Measurements from ENCODE around the gene USP25.

GRCh38 chr21:15820852-15821379 lies 91.1 kb downstream of the USP25 start:
- TF ChIP-seq TCF12 (IDR thresholded peaks at IDR 0.05; ENCODE audit: low read depth) (no peak), FOXM1 (IDR thresholded peaks at IDR 0.05; ENCODE audit: borderline replicate concordance, low read depth) (no peak), TEAD4 (IDR thresholded peaks at IDR 0.05) (no peak), CREB1 (IDR thresholded peaks at IDR 0.05; ENCODE audit: low read depth) (no peak), TAF1 (IDR thresholded peaks at IDR 0.05; ENCODE audit: low read depth) (no peak), YY1 (IDR thresholded peaks at IDR 0.05; ENCODE audit: low read depth) (no peak), EP300 (IDR thresholded peaks at IDR 0.05; ENCODE audit: borderline replicate concordance) (no peak), RAD21 (IDR thresholded peaks at IDR 0.05; ENCODE audit: low read depth) (no peak), REST (IDR thresholded peaks at IDR 0.05; ENCODE audit: low read depth) (no peak), ZBTB7A (IDR thresholded peaks at IDR 0.05; ENCODE audit: low read depth) (no peak), CEBPB (IDR thresholded peaks at IDR 0.05) (no peak), NFIC (IDR thresholded peaks at IDR 0.05) (no peak)

Measured in Ishikawa (cell line).